ENCODE measurements around the gene HIRA. TPM values are rescaled to one million over a fixed set of nuclear protein-coding genes. Genes with fewer than 3 reads are reported as not detected.

HIRA gene
- total and polyA plus RNA-seq, 9 of the 15 experiments (the other 6 are each of a cell fraction or from before 2014, with no cell fraction given), result 0.96 to 132 (median 58.4) TPM

DNA sequence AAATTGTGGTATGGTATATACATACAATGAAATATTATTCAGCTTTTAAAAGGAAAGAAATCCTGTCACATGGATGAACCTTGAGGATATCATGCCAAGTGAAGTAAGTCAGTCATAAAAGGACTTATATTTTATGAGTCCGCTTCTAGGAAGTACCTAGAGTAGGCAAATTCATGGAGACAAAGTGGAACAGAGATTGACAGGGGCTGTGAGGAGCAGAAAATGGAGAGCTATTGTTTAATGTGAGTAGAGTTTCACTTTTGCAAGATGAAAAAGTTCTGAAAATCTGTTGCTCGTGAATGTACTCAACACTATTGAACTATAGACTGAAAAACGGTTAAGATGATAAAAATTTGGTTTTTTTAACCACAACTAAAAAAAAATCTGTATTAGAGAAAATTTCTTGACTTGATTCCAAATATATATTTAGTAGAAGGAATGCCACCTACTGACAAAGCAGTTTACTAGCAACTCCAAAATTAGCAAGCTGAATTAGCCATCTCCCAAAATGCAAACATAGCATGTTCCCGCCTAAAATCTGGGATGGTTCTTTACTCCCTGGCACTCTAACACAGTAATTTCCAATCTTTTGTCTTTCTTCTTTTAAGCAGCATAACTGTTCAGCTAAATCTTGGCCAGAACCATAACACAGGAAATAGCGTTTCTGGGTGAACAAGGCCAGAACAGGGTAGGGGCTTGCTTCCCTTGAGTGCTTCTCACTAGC, 46.0 kb upstream of the HIRA start:
- Histone ChIP-seq H3K27me3 (ENCODE audit: control insufficient read depth in 2 of 2, insufficient read depth in 2 of 2, low read length in 2 of 2) (no peaks in the 10 kb centered on the region), H3K27ac (ENCODE audit: extremely low read depth, low read depth, low read length) (peak overlapping the region; percentile 97), H3K4me3 (peak overlapping the region; percentile 70), H2AFZ (ENCODE audit: low read depth, low read length) (no peak overlapping the region), H3K4me1 (replicated peaks in 1 of 2; ENCODE audit: control insufficient read depth in 2 of 2, insufficient read depth in 2 of 2, low read length in 2 of 2) (peaks cover 7 to 16% of the 10 kb centered on the region in 2 experiments), H4K20me1 (replicated peaks; ENCODE audit: control insufficient read depth, insufficient read depth, low read length) (peaks cover 45% of the 10 kb centered on the region), H3K4me2 (ENCODE audit: insufficient read depth, low read length) (peak overlapping the region; percentile 97), H3K9ac (ENCODE audit: insufficient read depth in 1 of 2, low read depth in 2 of 2, low read length in 2 of 2) (peak overlapping the region; percentile 96 to 97), H3K79me2 (ENCODE audit: control insufficient read depth, insufficient read depth, low read length) (peaks cover 92% of the 10 kb centered on the region), H3K9me1 (ENCODE audit: control insufficient read depth, insufficient read depth, low read length) (no peaks in the 10 kb centered on the region), H3K36me3 (ENCODE audit: control insufficient read depth, insufficient read depth, low read length) (peaks cover 64% of the 10 kb centered on the region), H3K9me3 (replicated peaks; ENCODE audit: control insufficient read depth, insufficient read depth, low read depth, low read length) (no peaks in the 10 kb centered on the region)
- no peak for ATAC-seq
- CTCF ChIA-PET (ENCODE audit: low intra/inter-chr PET ratio), result interaction anchor here (0.6 to 2.1 kb wide), 6 partner anchors 87 to 298 kb away, joined by 3 to 14 read pairs (median 4); partner anchors contain the start of genes CLTCL1 and SLC25A1
- POLR2A ChIA-PET, result interaction anchor here (0.5 to 5.4 kb wide), 22 partner anchors 14 to 611 kb away, joined by 3 to 148 read pairs (median 4); partner anchors contain the start of genes C22orf39, ESS2, HIRA and MRPL40
- peak; percentile 11 for FAIRE-seq
- no TSS peak for BruUV-seq (replicated peaks)
- in situ Hi-C loops (cut with MboI), result no loop called here
- intact Hi-C loops (cut with micrococcal nuclease), result loop anchor here (1.0 to 5.0 kb wide), 5 partner anchors 80 to 355 kb away; partner anchors contain the start of gene DGCR2
- 20% methylated on average over 5 of the region's 5 CpGs for WGBS (ENCODE audit: insufficient coverage, low coverage, missing lambda C conversion rate)
- DNase-seq (ENCODE audit: extremely low read depth in 1 of 4, low spot score in 3 of 4), result peak in 1 of 4 experiments; percentile 49
- TF ChIP-seq ZNF384 (IDR thresholded peaks at IDR 0.05; ENCODE audit: low read depth, low read length), result peak; percentile 60; the same call in 1 of the 2 replicates
- no peak for TF ChIP-seq SMAD2 (IDR thresholded peaks at IDR 0.05; ENCODE audit: low read depth, low read length)
- TF ChIP-seq TGIF2 (CRISPR knock-in tag; IDR thresholded peaks at IDR 0.05), result no peak
- TF ChIP-seq TCF7 (IDR thresholded peaks at IDR 0.05; ENCODE audit: borderline replicate concordance), result no peak
- TF ChIP-seq SPI1 (IDR thresholded peaks at IDR 0.05; ENCODE audit: borderline replicate concordance, low read depth, low read length), result no peak
- TF ChIP-seq ZNF75A (CRISPR knock-in tag; IDR thresholded peaks at IDR 0.05), result peak; percentile 7; the same call in 1 of the 2 replicates
- TF ChIP-seq BMI1 (IDR thresholded peaks at IDR 0.05; ENCODE audit: low read length), result no peak
- no peak for TF ChIP-seq STAG1 (CRISPR knock-in tag; IDR thresholded peaks at IDR 0.05; ENCODE audit: borderline replicate concordance)
- peak; percentile 54 for TF ChIP-seq RBFOX2 (IDR thresholded peaks at IDR 0.05; ENCODE audit: low read depth, low read length)
- no peak for TF ChIP-seq SAFB (IDR thresholded peaks at IDR 0.05; ENCODE audit: borderline replicate concordance, low read depth, low read length)
- TF ChIP-seq MAFF (IDR thresholded peaks at IDR 0.05; ENCODE audit: low read length), result peak; percentile 42; the same call in 1 of the 2 replicates
- TF ChIP-seq, protein P1, sequence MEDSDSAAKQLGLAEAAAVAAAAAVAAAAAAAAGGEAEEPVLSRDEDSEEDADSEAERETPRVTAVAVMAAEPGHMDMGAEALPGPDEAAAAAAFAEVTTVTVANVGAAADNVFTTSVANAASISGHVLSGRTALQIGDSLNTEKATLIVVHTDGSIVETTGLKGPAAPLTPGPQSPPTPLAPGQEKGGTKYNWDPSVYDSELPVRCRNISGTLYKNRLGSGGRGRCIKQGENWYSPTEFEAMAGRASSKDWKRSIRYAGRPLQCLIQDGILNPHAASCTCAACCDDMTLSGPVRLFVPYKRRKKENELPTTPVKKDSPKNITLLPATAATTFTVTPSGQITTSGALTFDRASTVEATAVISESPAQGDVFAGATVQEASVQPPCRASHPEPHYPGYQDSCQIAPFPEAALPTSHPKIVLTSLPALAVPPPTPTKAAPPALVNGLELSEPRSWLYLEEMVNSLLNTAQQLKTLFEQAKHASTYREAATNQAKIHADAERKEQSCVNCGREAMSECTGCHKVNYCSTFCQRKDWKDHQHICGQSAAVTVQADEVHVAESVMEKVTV (CRISPR knock-in tag; IDR thresholded peaks at IDR 0.05), result peak; percentile 74; the same call in 1 of the 2 replicates
- TF ChIP-seq JUND (IDR thresholded peaks at IDR 0.05; ENCODE audit: borderline replicate concordance, low read depth, low read length), result peak; percentile 39; the same call in 1 of the 2 replicates
- no peak for TF ChIP-seq JUND (tag; IDR thresholded peaks at IDR 0.05; ENCODE audit: borderline replicate concordance, low read depth, low read length)
- TF ChIP-seq RFX1 (IDR thresholded peaks at IDR 0.05), result no peak
- TF ChIP-seq SREBF2 (CRISPR knock-in tag; IDR thresholded peaks at IDR 0.05), result no peak
- TF ChIP-seq ETV6 (IDR thresholded peaks at IDR 0.05; ENCODE audit: borderline replicate concordance in 1 of 2, low read depth in 2 of 2, low read length in 1 of 2), result no peak
- no peak for TF ChIP-seq ETV6 (CRISPR knock-in tag; IDR thresholded peaks at IDR 0.05; ENCODE audit: borderline replicate concordance)
- TF ChIP-seq RBM17 (IDR thresholded peaks at IDR 0.05; ENCODE audit: borderline replicate concordance, low read depth, low read length), result no peak
- no peak for TF ChIP-seq RFX7 (CRISPR knock-in tag; IDR thresholded peaks at IDR 0.05)
